D721Med (cell line): Measurements from ENCODE around the gene MAST2.
A peak's percentile ranks its signal among the peaks of the same experiment; 100 is the strongest.

ENCODE experiments used
- DNase-seq: peaks from one replicate; pipeline ENCODE4 v3.0.0; 2011; ENCODE audit warnings: low spot score; ENCODE audit not compliant: insufficient read length
- FAIRE-seq: peaks from 2 replicates; lab custom pipeline; 2011; peaks lifted over from hg19 to GRCh38; lab: Jason Lieb, UNC
- TF ChIP-seq, protein P1 (sequence below): IDR thresholded peaks from 2 replicates; pipeline ENCODE4 v1.5.1; 2012; ENCODE audit warnings: mild to moderate bottlenecking, control low read depth; ENCODE audit not compliant: insufficient read depth; ENCODE audit errors: missing control alignments

MAST2 gene

DNA sequence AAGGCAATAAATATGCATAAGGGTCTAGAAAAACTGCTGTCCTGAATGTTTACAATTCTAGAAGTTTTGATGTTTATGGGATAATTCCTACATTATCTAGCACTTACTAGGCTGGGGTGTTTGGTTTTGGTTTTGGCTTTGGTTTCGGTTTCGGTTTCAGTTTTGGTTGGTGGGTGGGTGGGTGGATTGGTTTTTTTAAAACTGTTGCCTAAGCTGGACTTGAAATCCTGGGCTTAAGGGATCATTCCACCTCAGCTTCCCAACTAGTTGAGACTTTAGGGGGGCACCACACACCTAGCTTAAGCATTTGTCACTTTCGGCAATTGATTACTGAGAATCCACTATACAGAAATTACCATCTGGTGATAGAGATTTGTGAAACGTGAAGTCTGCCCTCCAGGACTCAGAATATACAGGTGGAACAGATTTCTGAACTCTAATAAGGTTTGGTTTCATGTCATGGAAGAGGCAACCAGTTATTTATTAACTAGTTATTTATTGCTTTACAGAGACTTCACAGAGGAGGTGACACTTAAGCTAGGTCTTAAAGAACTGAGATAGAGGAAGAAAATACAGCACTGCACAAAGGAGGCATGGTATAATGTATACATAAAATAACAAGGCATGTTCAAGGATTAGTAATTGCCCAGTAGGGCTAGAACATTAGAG, 259.4 kb downstream of the MAST2 start:
- DNase-seq (no peak), FAIRE-seq (peak; percentile 80)
- TF ChIP-seq, protein P1, sequence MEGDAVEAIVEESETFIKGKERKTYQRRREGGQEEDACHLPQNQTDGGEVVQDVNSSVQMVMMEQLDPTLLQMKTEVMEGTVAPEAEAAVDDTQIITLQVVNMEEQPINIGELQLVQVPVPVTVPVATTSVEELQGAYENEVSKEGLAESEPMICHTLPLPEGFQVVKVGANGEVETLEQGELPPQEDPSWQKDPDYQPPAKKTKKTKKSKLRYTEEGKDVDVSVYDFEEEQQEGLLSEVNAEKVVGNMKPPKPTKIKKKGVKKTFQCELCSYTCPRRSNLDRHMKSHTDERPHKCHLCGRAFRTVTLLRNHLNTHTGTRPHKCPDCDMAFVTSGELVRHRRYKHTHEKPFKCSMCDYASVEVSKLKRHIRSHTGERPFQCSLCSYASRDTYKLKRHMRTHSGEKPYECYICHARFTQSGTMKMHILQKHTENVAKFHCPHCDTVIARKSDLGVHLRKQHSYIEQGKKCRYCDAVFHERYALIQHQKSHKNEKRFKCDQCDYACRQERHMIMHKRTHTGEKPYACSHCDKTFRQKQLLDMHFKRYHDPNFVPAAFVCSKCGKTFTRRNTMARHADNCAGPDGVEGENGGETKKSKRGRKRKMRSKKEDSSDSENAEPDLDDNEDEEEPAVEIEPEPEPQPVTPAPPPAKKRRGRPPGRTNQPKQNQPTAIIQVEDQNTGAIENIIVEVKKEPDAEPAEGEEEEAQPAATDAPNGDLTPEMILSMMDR, result no peak

DNA sequence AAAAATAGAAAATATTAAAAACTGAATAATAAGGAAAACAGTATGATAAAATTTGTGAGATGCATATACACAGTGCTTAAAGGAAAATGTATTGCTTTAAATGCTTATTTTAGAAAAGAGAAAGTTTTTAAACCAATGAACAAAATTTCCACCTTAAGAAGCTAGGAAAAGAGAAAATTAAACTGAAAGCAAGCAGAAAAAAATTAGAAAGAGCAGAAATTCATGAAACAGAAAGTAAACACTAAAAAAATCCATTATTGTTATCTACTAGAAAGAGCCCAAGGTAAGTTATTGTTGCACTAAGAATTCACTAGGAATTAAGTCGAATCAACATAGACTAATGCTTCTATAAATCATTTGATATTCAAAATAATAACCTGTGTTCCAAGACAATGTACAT, 261.3 kb downstream of the MAST2 start:
- FAIRE-seq, result no peak
- TF ChIP-seq, protein P1, result no peak

DNA sequence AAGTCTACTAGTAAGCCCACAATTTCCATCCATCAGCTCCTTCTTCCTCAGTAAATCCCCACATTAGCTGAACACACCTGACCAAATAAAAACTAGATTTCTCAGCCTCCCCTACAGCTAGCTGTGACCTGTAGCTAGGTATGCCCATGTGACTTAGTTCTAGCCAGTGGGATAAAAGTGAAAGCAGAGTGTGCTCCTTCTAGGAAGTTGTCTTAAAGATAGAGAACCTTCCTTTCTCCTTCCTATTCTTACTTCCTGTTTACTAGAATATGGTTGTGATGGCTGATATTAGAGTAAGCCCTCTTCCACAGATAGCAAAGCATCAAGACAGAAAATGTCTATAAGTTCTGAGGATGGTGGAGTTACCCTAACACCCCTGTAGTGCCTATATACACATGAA, 262.0 kb downstream of the MAST2 start:
- DNase-seq (no peak), FAIRE-seq (no peak)
- TF ChIP-seq, protein P1, result no peak

More for the DNA sequence above, 261.3 kb downstream of the MAST2 start:
- DNase-seq, result no peak

DNA sequence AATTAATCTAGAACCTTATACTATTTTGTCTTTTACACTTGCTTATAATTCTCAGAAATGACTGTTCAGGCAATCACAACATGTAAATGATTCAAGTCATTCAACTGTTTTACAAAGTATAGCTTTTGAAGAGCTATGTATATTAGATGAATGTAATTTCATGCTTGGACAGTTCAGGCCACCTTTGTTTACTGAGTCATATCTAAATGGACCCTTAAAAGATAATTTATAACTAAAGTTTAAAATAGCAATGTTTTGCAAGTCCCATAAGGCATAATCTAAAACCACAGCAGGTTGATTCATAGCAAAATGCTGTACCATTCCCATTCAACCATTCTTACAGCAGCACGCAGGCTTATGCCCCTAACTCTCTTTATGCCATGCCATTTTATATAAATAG, 264.2 kb downstream of the MAST2 start:
- FAIRE-seq (peak; percentile 69), DNase-seq (no peak)
- TF ChIP-seq, protein P1, result no peak

DNA sequence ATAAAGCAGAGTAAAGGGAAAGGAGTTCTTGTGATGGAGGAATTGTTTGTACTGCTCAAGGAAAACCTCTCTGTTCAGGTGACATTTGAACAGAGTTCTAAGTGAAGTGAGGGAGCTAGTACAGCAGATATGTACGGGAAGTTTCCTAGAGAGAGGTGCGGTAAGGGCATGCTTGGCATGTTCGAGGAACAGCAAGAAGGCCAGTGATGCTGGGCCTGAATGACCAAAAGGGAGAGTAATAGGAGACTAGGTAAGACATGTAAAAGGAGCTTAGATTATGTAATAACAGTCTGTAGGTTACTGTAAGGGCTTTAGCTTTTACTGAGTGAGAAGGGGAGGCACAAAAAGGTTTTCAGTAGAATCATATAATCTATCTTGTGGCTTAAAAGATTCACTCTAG, 265.1 kb downstream of the MAST2 start:
- DNase-seq (no peak), FAIRE-seq (no peak)
- TF ChIP-seq, protein P1, result no peak

DNA sequence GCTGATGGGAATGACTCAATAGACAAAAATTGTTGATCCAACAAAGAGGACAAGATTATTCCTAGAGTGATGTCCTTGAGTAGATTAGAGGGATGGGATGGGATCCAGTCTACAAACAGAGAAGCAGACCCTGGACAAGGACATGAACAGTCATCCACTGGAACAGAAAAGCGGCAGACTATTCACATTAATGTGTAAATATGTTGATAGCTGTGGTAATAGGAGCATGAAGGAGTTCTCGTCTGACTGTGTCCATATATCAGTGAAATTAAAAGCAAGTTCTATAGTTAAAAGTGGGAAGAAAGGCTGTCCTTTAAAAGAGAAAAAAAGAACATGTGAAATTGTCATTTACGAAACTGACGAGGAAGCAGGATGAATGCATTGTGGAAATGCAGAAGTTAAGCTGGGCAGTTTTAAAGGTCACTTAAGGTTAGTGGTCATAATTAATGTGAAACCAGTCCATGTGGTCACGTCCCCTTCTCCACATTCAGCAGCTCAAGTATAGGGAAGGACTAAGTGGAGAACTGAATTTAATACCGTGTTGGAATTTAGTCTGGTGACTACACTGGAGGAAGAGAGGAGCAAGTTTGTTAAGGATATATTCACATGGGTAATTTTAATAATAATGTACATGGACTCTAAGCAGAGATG, 266.9 kb downstream of the MAST2 start:
- DNase-seq (no peak), FAIRE-seq (no peak)
- TF ChIP-seq, protein P1, result no peak

DNA sequence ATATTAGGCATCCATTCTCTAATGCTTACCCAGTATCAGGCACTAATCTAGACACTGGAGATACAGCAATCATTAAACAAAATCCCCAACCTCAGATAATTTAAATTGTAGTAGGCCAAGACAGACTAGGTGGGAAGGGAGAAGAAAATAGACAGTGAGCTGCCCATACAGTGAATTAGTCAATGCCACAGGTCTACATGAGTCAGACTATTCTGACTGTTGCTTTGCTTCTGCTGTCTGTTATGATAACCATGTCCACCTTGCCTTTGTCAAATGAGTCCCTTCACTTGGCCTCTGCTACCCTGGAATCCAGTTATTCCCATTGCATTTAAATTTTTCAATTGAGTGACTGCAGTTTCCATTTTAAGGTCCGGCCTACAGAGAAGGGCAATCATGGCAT, 269.6 kb downstream of the MAST2 start:
- FAIRE-seq (no peak), DNase-seq (no peak)
- TF ChIP-seq, protein P1, result no peak
